ENCODE results near the gene RRP9. TPM values are rescaled to one million over a fixed set of nuclear protein-coding genes. Genes with fewer than 3 reads are reported as not detected.

Gene RRP9
- total and polyA plus RNA-seq, 12 donors: 8.5 to 30.2 (median 10.1) TPM

DNA sequence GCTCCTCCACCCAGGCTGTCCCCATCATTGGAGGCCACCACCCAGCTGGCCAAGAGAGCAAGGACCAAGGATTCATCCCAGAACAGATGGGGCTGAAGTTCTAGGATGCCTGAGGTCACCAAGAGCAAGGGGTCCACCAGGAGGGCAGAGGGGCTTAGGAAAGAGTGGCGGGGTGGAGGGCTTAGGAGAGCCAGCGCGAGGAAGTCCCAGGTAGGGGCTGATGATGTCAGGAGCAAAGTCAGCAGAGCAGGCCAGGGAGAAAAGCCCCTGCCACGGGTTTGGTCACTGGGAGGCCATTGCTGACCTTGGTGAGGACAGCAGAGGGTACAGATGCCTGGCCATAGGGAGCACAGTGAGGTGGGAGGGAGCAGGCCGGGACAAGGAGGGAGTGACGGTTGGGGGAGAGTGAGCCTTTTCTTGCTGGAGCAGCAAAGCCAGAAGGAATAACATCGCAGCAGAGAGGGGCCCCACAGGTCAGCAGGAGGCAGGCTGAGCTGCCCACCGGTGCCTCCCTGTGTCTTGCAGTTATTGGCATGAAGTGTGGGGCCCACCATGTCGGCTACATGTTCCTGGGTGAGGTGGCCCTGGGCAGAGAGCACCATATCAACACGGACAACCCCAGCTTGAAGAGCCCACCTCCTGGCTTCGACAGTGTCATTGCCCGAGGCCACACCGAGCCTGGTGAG is 5.7 kb upstream of the RRP9 start:
- Histone ChIP-seq H3K27ac (no peak overlapping the region), H3K4me1 (peaks cover 8 to 13% (median 12%) of the 10 kb centered on the region in 9 donors), H3K4me3 (no peak overlapping the region), H3K27me3 (no peaks in the 10 kb centered on the region), H3K9me3 (no peaks in the 10 kb centered on the region), H3K36me3 (peaks cover 0 to 50% (median 0%) of the 10 kb centered on the region in 9 donors)
- intact Hi-C loops (cut with DNase I): no loop called here
- 81 to 84% methylated on average over 13 of the region's 13 CpGs for WGBS, 2 donors
- no peak for TF ChIP-seq CTCF (IDR thresholded peaks at IDR 0.05)
- DNase-seq (no peak), ATAC-seq (no peak)

- 65 to 85% methylated on average over 4 of the region's 4 CpGs for WGBS, 2 donors
- H3K4me3 ChIP-seq: no peak overlapping the region
- no peak for TF ChIP-seq CTCF (IDR thresholded peaks at IDR 0.05)
- peaks cover 0 to 50% (median 0%) of the 10 kb centered on the region in 9 donors for H3K36me3 ChIP-seq
- DNase-seq (no peak), ATAC-seq (no peak)
- H3K27me3 ChIP-seq: no peaks in the 10 kb centered on the region
- H3K9me3 ChIP-seq: no peaks in the 10 kb centered on the region
- H3K27ac ChIP-seq: no peak overlapping the region
- peaks cover 8 to 16% (median 13%) of the 10 kb centered on the region in 9 donors for H3K4me1 ChIP-seq
- intact Hi-C loops (cut with DNase I): no loop called here
Measured at GRCh38 chr3:51946796-51947195, 5.1 kb upstream of the RRP9 start.

DNA sequence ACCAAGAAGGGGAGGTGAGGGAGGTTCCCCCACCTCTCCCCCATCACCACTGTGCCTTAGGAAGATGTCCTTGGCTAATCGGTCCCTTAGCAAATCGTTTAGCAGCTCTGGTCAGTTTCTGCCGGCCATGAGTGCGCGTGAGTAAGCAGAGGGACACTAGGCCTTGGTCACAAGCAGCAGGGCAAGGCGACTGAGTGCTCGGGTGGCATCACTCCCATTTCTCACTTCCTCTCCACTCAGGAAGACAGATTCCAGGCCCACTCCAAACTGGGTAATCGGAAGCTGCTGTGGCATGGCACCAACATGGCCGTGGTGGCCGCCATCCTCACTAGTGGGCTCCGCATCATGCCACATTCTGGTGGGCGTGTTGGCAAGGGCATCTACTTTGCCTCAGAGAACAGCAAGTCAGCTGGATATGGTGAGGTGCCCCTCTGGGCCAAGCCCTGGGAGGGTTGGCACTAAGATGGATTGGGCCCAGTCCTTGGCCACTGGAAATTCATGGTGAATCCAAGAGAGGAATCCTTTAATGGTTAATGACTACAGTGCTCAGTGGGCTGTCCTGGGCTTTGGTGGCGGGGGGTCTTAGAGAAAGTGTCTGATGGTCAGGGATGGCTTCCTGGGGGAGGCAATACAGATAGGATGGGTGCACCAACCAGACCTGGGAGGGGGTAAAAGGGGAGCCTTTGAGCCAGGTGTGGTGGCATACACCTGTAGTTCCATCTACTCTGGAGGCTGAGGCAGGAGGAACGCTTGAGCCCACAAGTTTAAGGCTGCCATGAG is 4.4 kb upstream of the RRP9 start:
- Histone ChIP-seq H3K4me1 (peaks cover 8 to 20% (median 19%) of the 10 kb centered on the region in 9 donors), H3K27ac (no peak overlapping the region), H3K4me3 (no peak overlapping the region), H3K36me3 (peaks cover 0 to 50% (median 0%) of the 10 kb centered on the region in 9 donors), H3K27me3 (no peaks in the 10 kb centered on the region), H3K9me3 (no peaks in the 10 kb centered on the region)
- intact Hi-C loops (cut with DNase I): no loop called here
- no peak for DNase-seq
- ATAC-seq: no peak
- no peak for TF ChIP-seq CTCF (IDR thresholded peaks at IDR 0.05)
- WGBS, 2 donors: 95% methylated on average over 14 of the region's 14 CpGs

GRCh38 chr3:51945031-51945840 is 3.5 kb upstream of the RRP9 start:
- Histone ChIP-seq H3K9me3 (no peaks in the 10 kb centered on the region), H3K4me3 (no peak overlapping the region), H3K36me3 (peaks cover 0 to 49% (median 0%) of the 10 kb centered on the region in 9 donors), H3K4me1 (peaks cover 11 to 29% (median 28%) of the 10 kb centered on the region in 9 donors), H3K27me3 (no peaks in the 10 kb centered on the region), H3K27ac (no peak overlapping the region)
- no peak for DNase-seq
- WGBS, 2 donors: 91 to 92% methylated on average over 18 of the region's 18 CpGs
- intact Hi-C loops (cut with DNase I): no loop called here
- ATAC-seq: no peak
- TF ChIP-seq CTCF (IDR thresholded peaks at IDR 0.05): no peak

Data from heart right ventricle (tissue), 16 donors.